Heart left ventricle (tissue), 13 donors: ENCODE measurements around the gene RHBDD2.

Source experiments
- POLR2A ChIP-seq, 2 donors: fragments of 450-650 bp; IDR thresholded peaks; one replicate each; pipeline ENCODE4 v1.6.1; 2017; ENCODE audit warnings: antibody characterized with exemption in 2 of 2, mild to moderate bottlenecking in 2 of 2, moderate library complexity in 2 of 2
- TF ChIP-seq, protein P1 (sequence below), 12 donors: fragments of 200-600 bp; sonication (generic) in 4 of 12; IDR thresholded peaks; one replicate each; pipeline versions ENCODE4 v1.5.0 to v1.8.0; 2018 to 2022; ENCODE audit warnings: antibody characterized with exemption in 12 of 12, mild to moderate bottlenecking in 5 of 12
- donor health status: ischemic (EF 13 %, LVEDD 7.1; RV severe dilation, severe dysfunction).
- donor health status: DM: no; HTN: yes; CAD: no.
- donor health status: DM: no; HTN: no; CAD: no.
- donor health status: ischemic (EF 25% LVEDD 6.9; RV normal size, moderate dysfunction).
- donor health status: ischemic (EF 25% LVEDD 5.7; RV mildly dilated, moderate dysfunction).
- donor health status: ischemic (EF 35%, LVEDD 5.7; RV mildly dilated, moderate dysfunction).
- donor health status: nonischemic (EF 11% LVEDD 7.7; RV severe dilation, severe dysfunction).
- donor health status: DM: yes; HTN: yes; CAD: no.
- donor health status: PGD.
- donor health status: ischemic (EF 29% LVEDD 5.4; RV normal size, mild dysfunction).
- donor health status: nonischemic (EF 23%, LVEDD 6.1; RV moderate dilation, normal function).

DNA sequence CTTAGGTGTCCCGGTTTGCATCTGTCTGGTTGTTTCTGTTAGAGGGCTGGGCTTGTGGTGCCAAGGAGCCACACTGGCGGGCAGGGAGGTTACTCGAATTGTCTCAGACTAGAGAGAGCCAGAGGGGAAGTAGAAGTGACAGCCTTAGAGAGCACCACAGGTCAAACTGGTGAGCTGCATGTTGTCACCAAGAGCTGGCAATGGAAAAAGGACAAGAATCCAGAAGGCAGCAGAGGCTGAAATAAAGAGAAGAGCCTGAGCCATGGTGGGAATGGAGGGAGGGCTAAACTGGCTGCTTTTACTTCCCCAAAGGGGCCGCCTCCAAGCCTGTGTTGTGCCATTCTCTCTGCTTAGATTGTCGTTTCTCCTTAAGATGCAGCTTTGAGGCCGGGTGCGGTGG is 31.1 kb upstream of the RHBDD2 start:
- TF ChIP-seq, protein P1, sequence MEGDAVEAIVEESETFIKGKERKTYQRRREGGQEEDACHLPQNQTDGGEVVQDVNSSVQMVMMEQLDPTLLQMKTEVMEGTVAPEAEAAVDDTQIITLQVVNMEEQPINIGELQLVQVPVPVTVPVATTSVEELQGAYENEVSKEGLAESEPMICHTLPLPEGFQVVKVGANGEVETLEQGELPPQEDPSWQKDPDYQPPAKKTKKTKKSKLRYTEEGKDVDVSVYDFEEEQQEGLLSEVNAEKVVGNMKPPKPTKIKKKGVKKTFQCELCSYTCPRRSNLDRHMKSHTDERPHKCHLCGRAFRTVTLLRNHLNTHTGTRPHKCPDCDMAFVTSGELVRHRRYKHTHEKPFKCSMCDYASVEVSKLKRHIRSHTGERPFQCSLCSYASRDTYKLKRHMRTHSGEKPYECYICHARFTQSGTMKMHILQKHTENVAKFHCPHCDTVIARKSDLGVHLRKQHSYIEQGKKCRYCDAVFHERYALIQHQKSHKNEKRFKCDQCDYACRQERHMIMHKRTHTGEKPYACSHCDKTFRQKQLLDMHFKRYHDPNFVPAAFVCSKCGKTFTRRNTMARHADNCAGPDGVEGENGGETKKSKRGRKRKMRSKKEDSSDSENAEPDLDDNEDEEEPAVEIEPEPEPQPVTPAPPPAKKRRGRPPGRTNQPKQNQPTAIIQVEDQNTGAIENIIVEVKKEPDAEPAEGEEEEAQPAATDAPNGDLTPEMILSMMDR (IDR thresholded peaks at IDR 0.05), result no peak
- no peak for TF ChIP-seq POLR2A (IDR thresholded peaks at IDR 0.05)
